DND-41 (cell line): ENCODE measurements around the gene CXCR5.

Source experiments
- CTCF ChIP-seq: IDR thresholded peaks from 2 replicates; pipeline ENCODE4 v1.5.1; 2012; ENCODE audit warnings: borderline replicate concordance, low read length, moderate library complexity, mild to moderate bottlenecking; ENCODE audit not compliant: poor library complexity, severe bottlenecking; ENCODE audit errors: extremely low read depth
- EZH2 ChIP-seq: IDR thresholded peaks from 3 replicates; pipeline ENCODE4 v1.6.1; 2012; ENCODE audit warnings: borderline replicate concordance, low read depth, mild to moderate bottlenecking, moderate library complexity, low read length, inconsistent platforms; ENCODE audit not compliant: severe bottlenecking

GRCh38 chr11:118877487-118878162 lies 6.1 kb upstream of the CXCR5 start:
- TF ChIP-seq EZH2 (no peak), CTCF (no peak)
